Raji (cell line): ENCODE data around the gene C1orf167.

Experiments
- POLR2A ChIP-seq: IDR thresholded peaks from 2 replicates; pipeline ENCODE4 v1.6.1; 2011; ENCODE audit warnings: low read depth, low read length, control low read depth; ENCODE audit not compliant: insufficient read depth

The C1orf167 gene

DNA sequence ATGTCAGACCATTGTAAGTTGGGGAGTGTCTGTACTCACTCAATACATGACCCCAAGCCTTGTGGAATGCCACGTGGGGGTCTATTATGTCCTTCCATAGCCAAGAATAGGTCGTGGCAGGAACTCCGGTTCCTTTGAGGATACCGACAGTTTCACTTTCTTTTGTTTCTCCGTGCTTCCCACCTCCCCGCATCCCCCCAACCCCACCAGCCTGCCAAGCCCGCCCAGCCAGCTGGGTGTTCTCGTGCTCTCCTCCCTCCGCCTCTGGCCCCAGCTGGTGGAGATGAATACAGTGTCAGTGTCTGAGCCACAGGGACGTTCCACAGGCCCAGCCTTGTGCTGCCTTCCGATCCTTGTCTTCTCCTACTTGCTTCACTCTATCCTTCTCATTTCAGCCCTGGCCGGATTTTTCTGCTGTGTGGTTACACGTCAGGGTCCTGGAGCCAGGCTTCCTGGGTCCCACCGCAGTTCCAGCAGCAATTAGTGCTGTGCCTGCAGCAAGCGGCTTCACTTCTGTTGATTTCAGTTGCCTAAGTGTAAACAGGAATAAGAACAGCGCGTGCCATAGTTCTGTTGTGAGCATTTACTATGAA lies 30.2 kb upstream of the C1orf167 start:
- TF ChIP-seq POLR2A = no peak

GRCh38 chr1:11733306-11733705 lies 28.7 kb upstream of the C1orf167 start:
- no peak for TF ChIP-seq POLR2A

DNA sequence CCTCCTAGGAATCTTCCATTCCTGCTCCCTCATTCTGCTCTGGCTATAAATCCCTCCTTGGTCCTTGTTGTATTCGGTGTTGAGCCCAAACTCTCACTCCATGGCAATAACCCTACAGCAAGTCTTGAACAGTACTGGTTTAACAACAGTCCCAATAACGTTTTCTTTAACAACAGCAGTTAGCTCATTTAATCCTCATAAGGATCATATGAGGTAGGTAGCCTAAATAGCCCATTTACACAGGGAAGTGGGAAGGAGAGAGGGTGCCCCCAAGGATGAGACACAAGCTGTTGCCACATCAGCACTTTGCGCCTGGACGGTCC lies 26.5 kb upstream of the C1orf167 start:
- TF ChIP-seq POLR2A = no peak

DNA sequence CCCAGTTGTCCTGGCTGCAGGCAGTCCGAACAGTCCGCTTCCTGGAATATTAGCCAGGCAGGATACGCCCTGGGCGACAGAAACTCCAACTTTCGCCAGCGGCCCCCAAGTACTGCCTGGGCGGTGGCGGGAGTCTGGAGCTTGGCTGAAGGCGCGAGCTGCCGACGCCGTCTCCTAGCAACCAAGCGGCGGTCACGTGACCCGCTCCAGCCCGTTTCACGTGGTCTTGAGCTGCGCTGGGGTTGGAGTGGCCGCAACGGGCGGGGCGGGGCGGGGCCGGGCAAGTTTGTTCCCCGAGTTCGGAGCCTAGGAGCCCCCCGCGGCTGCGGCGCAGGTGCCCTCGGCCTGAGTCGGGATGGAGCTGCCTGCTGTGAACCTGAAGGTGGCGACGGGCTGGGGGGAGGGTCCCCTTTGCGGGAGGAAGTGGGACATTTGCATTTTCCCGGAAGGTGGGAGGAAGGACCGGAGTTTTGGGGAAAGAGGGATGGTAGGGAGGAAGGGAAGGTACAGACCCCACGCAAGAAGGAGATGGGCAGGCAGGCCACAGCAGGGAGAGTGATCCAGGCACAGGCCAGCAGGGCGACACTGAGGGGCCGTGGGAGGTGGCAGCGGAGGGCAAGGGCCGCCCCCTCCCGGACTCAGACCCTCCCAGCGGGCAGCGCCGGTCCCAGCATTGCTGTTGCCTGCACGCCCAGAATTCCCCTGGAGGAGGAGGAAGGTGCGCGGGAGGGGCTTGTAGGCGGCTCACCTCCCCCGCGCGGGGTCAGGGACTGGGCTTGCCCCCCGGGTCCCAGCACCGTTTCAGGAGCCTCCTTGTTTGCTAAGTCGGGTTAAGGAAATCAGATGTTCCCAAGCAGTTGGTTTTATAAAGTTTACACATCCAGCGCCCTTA lies 25.9 kb upstream of the C1orf167 start, which contains the start of gene AGTRAP:
Gene AGTRAP (plus strand): TSS at position 283 of the 892 bp plus-strand sequence. CDS start 73 bp downstream, at position 356.
- peak; percentile 74 for TF ChIP-seq POLR2A

- peak; percentile 31; the same call in 1 of the 2 replicates for TF ChIP-seq POLR2A
Observed at GRCh38 chr1:11736746-11737639, 25.0 kb upstream of the C1orf167 start.

DNA sequence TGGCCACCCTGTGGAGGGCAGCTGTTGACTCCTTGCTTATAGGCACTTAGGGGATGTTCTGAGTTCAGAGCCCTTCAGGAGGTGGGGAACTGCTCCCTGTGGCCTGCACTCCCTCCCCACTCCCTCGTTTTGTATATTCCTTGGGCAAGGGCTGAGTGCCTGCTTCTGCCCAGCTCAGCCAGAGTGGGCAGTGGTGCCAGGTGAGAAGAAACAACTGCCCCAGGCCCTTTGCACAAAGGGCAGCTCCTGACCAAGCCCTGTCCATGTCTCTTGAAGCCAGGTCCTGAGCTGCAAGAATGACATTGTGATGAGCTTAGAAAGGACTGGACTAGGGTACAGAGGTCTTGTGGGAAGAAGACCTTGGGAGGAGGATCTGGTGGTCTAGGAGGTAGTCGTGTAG lies 23.9 kb upstream of the C1orf167 start:
- no peak for TF ChIP-seq POLR2A

DNA sequence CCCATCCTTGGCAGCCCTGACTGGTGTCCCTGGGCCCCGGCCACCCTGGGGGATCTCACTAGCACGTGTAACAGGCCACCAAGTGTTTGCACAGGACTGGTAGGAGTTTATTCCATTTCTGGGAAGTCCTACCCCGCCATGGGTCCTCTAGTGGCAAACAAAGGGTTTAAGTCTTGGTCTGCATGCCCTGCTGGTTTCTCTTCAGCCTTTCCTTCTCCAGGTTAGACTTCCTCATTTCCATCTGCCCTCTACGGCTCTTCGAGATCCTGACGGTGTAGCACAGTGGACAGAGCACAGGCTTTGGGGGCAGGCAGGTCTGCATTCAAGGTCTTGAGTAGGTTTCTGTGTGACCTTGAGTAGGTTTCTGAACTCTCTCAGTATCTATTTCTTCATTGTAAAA lies 23.2 kb upstream of the C1orf167 start:
- TF ChIP-seq POLR2A = no peak

DNA sequence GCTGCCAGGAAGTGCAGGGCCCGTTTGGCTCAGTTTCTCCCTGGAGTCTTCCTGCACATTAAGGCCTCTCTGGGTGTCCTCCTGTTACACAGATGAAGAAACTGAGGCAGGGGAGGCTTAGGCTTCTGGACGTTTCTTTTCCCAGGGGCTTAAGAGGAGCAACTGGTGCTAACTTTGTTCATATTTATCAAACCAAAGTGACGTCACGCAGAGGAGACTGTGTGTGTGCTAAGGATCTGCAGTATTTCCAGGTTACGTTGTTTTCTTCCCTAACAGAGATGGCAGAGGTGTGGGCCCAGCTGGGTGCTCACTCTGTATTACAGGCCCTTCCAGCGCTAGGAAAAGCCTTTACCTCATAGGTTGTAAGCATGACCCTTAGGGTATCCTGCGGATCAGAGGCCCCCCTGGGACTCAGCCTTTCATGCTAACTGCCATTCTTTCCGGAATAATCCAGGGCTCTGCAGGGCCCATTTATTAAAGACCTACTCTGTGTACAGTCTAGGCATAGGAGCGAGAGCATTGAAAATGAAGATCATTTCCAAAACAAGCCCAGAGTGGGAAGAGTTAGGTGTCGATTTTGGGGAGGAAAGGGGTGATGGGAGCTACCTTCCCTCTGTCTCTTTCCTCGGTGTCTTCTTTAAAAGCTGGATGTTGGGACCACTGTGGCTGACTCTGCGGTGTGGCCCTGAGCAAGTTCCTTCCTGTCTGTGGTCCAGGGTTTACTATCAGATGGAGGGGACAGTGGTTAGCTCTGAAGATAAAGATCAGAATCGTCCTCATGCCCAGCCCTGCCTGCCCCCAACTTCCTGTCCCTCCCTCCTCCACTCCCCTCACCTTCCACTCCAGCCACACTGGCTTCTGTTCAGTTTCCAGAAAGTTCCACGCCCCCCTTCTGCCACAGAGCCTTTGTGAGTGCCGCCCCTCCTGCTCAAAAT lies 21.5 kb upstream of the C1orf167 start:
- TF ChIP-seq POLR2A = no peak

- TF ChIP-seq POLR2A = no peak
Observed at GRCh38 chr1:11741482-11741881, 20.5 kb upstream of the C1orf167 start.

DNA sequence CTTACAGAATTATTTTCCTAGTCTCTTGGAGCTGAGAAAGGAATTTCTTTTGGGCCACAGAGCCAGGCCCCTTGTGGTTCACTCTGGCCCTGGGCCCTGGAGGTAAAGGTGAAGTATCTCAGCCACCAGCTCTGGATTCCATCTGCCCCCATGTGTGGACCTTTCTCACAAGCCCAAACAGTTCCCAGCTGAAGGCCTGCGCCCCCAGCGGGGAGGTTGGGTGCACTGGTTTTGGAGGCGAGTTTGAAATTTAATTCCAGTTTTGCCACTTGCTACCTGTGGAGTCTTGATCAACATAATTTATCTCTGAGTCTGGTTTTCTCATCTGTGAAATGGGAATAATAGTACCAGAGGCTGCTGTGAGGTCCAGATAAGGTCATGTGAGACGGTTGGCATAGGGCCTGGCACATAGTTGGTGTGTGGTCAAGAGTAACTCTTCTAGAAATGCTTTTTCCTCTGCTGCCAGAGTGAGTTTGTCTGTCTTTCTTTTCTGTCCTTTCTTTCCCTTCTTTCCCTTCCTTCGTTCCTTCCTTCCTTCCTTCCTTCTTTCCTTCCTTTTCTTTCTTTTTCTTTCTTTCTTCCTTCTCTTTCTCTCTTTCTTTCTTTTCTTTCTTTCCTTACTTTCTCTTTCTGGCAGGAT lies 20.0 kb upstream of the C1orf167 start:
- no peak for TF ChIP-seq POLR2A

DNA sequence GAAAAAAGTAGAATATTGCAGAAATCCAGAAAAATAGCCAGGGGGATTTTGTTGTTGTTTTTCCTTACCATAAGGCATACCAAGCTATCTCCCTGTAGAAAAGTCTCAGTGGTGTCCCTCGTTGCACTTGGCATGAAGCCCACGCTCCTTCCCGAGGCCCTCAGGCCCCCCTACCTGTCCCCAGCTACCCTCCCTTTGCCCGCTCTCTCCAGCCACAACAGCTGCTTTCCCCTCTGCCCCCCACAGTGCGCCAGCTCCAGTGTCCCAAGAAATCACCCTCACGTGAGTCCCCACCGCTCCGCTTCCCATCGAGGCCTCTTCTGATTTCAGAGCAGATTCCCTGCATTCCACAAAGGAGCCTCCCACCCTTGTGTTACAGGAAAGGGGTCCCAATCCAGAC lies 17.7 kb upstream of the C1orf167 start:
- no peak for TF ChIP-seq POLR2A

DNA sequence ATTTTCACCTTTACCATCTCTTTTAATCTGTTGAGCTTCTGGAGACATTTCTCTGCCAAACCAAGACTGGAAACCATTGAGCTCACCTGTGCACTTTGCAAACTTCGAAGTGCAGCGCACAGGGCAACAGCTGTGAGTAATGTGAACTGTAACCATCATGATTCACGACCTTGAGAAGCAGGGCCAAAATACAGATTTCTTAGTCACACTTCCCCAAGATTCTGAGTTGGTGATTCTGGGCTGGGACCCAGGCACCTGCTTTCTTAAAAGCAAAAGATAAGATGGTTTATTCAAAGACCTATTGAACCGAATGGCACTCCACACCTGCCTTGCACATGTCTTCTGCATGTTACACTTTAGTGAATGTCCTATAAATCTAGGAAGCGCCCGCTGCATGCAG lies 15.9 kb upstream of the C1orf167 start:
- no peak for TF ChIP-seq POLR2A

GRCh38 chr1:11746795-11747487 lies 15.1 kb upstream of the C1orf167 start:
- TF ChIP-seq POLR2A = no peak
